ENCODE measurements around the gene TMEM185B. TPM values are rescaled to one million over a fixed set of nuclear protein-coding genes. Genes with fewer than 3 reads are reported as not detected.
A peak's percentile ranks its signal among the peaks of the same experiment; 100 is the strongest.

Gene TMEM185B
- total and polyA plus RNA-seq, 4 donors: 4.9 to 20.8 (median 12.8) TPM

GRCh38 chr2:120192280-120192679 is 30.9 kb downstream of the TMEM185B start:
- Histone ChIP-seq H3K27ac (ENCODE audit: low read depth in 1 of 2, low read length in 2 of 2) (no peak overlapping the region), H3K27me3 (ENCODE audit: control insufficient read depth in 1 of 2, insufficient read depth in 2 of 2, low read length in 1 of 2) (no peaks in the 10 kb centered on the region), H3K9me3 (ENCODE audit: control insufficient read depth, low read length) (peaks cover 1% of the 10 kb centered on the region), H3K4me1 (ENCODE audit: control insufficient read depth in 1 of 2, insufficient read depth in 2 of 2, low read length in 2 of 2) (no peaks in the 10 kb centered on the region), H3K36me3 (ENCODE audit: control insufficient read depth in 1 of 2, insufficient read depth in 2 of 2, low read length in 1 of 2) (no peaks in the 10 kb centered on the region), H3K4me3 (ENCODE audit: low read length in 2 of 2) (no peak overlapping the region)
- WGBS, 2 donors: 89 to 95% methylated on average over 1 of the region's 1 CpG
- intact Hi-C loops (cut with DNase I): no loop called here
- DNase-seq: no peak
- no peak for ATAC-seq (ENCODE audit: low FRiP score)

GRCh38 chr2:120189189-120189588 is 34.0 kb downstream of the TMEM185B start:
- no peaks in the 10 kb centered on the region for H3K4me1 ChIP-seq (ENCODE audit: control insufficient read depth in 1 of 2, insufficient read depth in 2 of 2, low read length in 2 of 2)
- intact Hi-C loops (cut with DNase I): no loop called here
- H3K27me3 ChIP-seq (ENCODE audit: control insufficient read depth in 1 of 2, insufficient read depth in 2 of 2, low read length in 1 of 2): no peaks in the 10 kb centered on the region
- no peaks in the 10 kb centered on the region for H3K9me3 ChIP-seq (ENCODE audit: control insufficient read depth, low read length)
- no peak overlapping the region for H3K4me3 ChIP-seq (ENCODE audit: low read length in 2 of 2)
- H3K36me3 ChIP-seq (ENCODE audit: control insufficient read depth in 1 of 2, insufficient read depth in 2 of 2, low read length in 1 of 2): no peaks in the 10 kb centered on the region
- no peak for ATAC-seq (ENCODE audit: low FRiP score)
- WGBS, 2 donors: 72 to 96% methylated on average over 1 of the region's 1 CpG
- no peak overlapping the region for H3K27ac ChIP-seq (ENCODE audit: low read depth in 1 of 2, low read length in 2 of 2)
- DNase-seq: no peak

DNA sequence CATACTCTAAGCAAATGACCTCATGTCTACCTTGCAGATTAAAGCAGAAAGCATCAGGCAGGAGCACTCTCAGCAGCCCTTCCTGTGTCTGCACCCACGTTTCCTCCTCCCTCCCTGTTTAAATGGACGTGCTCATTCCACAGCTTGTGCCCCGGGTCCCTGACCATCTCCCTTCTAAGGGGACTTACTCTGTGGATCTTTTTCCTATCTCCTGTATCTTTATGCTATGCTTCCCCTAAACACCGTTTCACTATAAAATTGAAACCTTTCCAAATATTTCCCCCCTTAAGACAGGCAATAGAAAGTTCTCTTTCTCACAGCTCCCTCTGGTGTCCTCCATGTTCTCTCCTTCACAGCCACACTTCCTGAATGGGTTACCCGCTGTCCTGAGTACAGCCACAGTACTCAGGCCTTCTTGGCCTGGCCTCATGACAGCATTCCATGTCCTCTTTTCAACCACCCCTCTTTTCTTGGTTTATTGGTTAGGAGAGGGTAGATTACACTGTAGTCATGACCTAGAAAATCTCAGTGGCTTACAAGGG is 41.1 kb downstream of the TMEM185B start:
- no peaks in the 10 kb centered on the region for H3K9me3 ChIP-seq (ENCODE audit: control insufficient read depth, low read length)

GRCh38 chr2:120180066-120180465 is 43.1 kb downstream of the TMEM185B start:
- H3K9me3 ChIP-seq (ENCODE audit: control insufficient read depth, low read length): no peaks in the 10 kb centered on the region
- H3K4me3 ChIP-seq (ENCODE audit: low read length in 2 of 2): no peak overlapping the region
- ATAC-seq (ENCODE audit: low FRiP score) (no peak), DNase-seq (no peak)
- no peak overlapping the region for H3K27ac ChIP-seq (ENCODE audit: low read depth in 1 of 2, low read length in 2 of 2)
- WGBS, 2 donors: 92 to 96% methylated on average over 3 of the region's 3 CpGs
- intact Hi-C loops (cut with DNase I): no loop called here
- H3K27me3 ChIP-seq (ENCODE audit: control insufficient read depth in 1 of 2, insufficient read depth in 2 of 2, low read length in 1 of 2): no peaks in the 10 kb centered on the region
- no peaks in the 10 kb centered on the region for H3K4me1 ChIP-seq (ENCODE audit: control insufficient read depth in 1 of 2, insufficient read depth in 2 of 2, low read length in 2 of 2)
- H3K36me3 ChIP-seq (ENCODE audit: control insufficient read depth in 1 of 2, insufficient read depth in 2 of 2, low read length in 1 of 2): peaks cover 0 to 2% of the 10 kb centered on the region in 2 donors

More for the DNA sequence above, 41.1 kb downstream of the TMEM185B start:
- no peaks in the 10 kb centered on the region for H3K27me3 ChIP-seq (ENCODE audit: control insufficient read depth in 1 of 2, insufficient read depth in 2 of 2, low read length in 1 of 2)
- WGBS, 2 donors: 67 to 77% methylated on average over 5 of the region's 5 CpGs
- intact Hi-C loops (cut with DNase I): no loop called here
- no peaks in the 10 kb centered on the region for H3K4me1 ChIP-seq (ENCODE audit: control insufficient read depth in 1 of 2, insufficient read depth in 2 of 2, low read length in 2 of 2)
- peaks cover 0 to 2% of the 10 kb centered on the region in 2 donors for H3K36me3 ChIP-seq (ENCODE audit: control insufficient read depth in 1 of 2, insufficient read depth in 2 of 2, low read length in 1 of 2)
- no peak overlapping the region for H3K4me3 ChIP-seq (ENCODE audit: low read length in 2 of 2)
- H3K27ac ChIP-seq (ENCODE audit: low read depth in 1 of 2, low read length in 2 of 2): no peak overlapping the region
- DNase-seq: no peak
- no peak for ATAC-seq (ENCODE audit: low FRiP score)

DNA sequence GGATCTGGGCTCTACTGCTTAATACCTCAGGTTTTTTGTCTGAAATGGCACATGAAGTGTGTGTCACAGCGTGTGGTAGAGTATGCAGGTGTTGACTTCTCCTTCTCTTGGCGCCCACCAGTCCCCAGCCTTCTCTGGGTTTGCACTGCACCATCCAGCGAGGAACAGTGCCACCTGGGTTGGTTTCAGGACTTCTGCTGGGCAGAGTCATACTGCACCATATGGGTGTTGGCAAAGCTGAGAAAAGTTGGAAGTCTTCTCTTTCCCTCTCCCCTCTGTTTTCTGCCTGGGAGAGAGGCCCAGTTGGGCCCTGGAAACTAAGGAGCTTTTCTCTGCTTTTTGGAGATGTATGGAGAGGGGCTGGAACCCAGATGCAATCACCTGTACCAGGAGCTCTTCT is 43.8 kb downstream of the TMEM185B start:
- Histone ChIP-seq H3K4me1 (ENCODE audit: control insufficient read depth in 1 of 2, insufficient read depth in 2 of 2, low read length in 2 of 2) (no peaks in the 10 kb centered on the region), H3K27ac (ENCODE audit: low read depth in 1 of 2, low read length in 2 of 2) (no peak overlapping the region), H3K36me3 (ENCODE audit: control insufficient read depth in 1 of 2, insufficient read depth in 2 of 2, low read length in 1 of 2) (peaks cover 0 to 2% of the 10 kb centered on the region in 2 donors), H3K27me3 (ENCODE audit: control insufficient read depth in 1 of 2, insufficient read depth in 2 of 2, low read length in 1 of 2) (no peaks in the 10 kb centered on the region), H3K4me3 (ENCODE audit: low read length in 2 of 2) (no peak overlapping the region), H3K9me3 (ENCODE audit: control insufficient read depth, low read length) (no peaks in the 10 kb centered on the region)
- 87% methylated on average over 3 of the region's 3 CpGs for WGBS, 2 donors
- DNase-seq (no peak), ATAC-seq (ENCODE audit: low FRiP score) (no peak)
- intact Hi-C loops (cut with DNase I): loop anchor here in 1 of 2 donors (5.0 kb wide), 1 partner anchor 427 kb away; no protein-coding TSS in a partner anchor

DNA sequence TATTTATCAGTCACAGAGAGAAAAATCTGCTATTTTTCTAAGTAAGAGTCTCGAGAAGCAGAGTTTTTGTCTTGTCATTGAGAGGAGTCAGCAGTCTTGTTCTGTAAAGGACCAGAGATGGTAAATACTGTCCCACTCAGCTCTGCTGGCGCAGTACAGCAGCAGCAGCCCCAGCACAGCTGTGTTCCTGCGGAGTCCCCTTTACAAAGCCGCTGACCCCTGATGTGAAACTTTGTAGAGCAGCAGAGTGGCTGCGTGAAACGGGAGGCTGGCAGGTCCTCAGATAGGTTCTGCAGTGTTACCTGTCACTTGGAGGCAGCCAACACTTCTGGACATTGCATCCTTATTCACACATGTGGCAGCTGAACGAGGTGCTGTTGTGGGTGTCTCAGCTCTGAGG is 45.2 kb downstream of the TMEM185B start:
- 89 to 90% methylated on average over 7 of the region's 7 CpGs for WGBS, 2 donors
- H3K27me3 ChIP-seq (ENCODE audit: control insufficient read depth in 1 of 2, insufficient read depth in 2 of 2, low read length in 1 of 2): no peaks in the 10 kb centered on the region
- no peak for ATAC-seq (ENCODE audit: low FRiP score)

GRCh38 chr2:120177001-120177621 is 46.1 kb downstream of the TMEM185B start:
- H3K9me3 ChIP-seq (ENCODE audit: control insufficient read depth, low read length): no peaks in the 10 kb centered on the region
- H3K27ac ChIP-seq (ENCODE audit: low read depth in 1 of 2, low read length in 2 of 2): no peak overlapping the region
- 71 to 72% methylated on average over 15 of the region's 15 CpGs for WGBS, 2 donors
- H3K27me3 ChIP-seq (ENCODE audit: control insufficient read depth in 1 of 2, insufficient read depth in 2 of 2, low read length in 1 of 2): no peaks in the 10 kb centered on the region
- H3K36me3 ChIP-seq (ENCODE audit: control insufficient read depth in 1 of 2, insufficient read depth in 2 of 2, low read length in 1 of 2): peaks cover 0 to 2% of the 10 kb centered on the region in 2 donors
- ATAC-seq (ENCODE audit: low FRiP score) (peak; percentile 55), DNase-seq (peak; percentile 64 to 76)
- H3K4me1 ChIP-seq (ENCODE audit: control insufficient read depth in 1 of 2, insufficient read depth in 2 of 2, low read length in 2 of 2): no peaks in the 10 kb centered on the region
- H3K4me3 ChIP-seq (ENCODE audit: low read length in 2 of 2): no peak overlapping the region
- intact Hi-C loops (cut with DNase I): loop anchor here in 1 of 2 donors (2.0 to 5.0 kb wide), 2 partner anchors 425 to 474 kb away; no protein-coding TSS in a partner anchor

More for the DNA sequence above, 45.2 kb downstream of the TMEM185B start:
- H3K27ac ChIP-seq (ENCODE audit: low read depth in 1 of 2, low read length in 2 of 2): no peak overlapping the region
- no peak for DNase-seq
- H3K9me3 ChIP-seq (ENCODE audit: control insufficient read depth, low read length): no peaks in the 10 kb centered on the region
- peaks cover 0 to 2% of the 10 kb centered on the region in 2 donors for H3K36me3 ChIP-seq (ENCODE audit: control insufficient read depth in 1 of 2, insufficient read depth in 2 of 2, low read length in 1 of 2)
- no peak overlapping the region for H3K4me3 ChIP-seq (ENCODE audit: low read length in 2 of 2)
- intact Hi-C loops (cut with DNase I): loop anchor here in 1 of 2 donors (2.0 to 5.0 kb wide), 2 partner anchors 426 to 475 kb away; no protein-coding TSS in a partner anchor
- H3K4me1 ChIP-seq (ENCODE audit: control insufficient read depth in 1 of 2, insufficient read depth in 2 of 2, low read length in 2 of 2): no peaks in the 10 kb centered on the region

DNA sequence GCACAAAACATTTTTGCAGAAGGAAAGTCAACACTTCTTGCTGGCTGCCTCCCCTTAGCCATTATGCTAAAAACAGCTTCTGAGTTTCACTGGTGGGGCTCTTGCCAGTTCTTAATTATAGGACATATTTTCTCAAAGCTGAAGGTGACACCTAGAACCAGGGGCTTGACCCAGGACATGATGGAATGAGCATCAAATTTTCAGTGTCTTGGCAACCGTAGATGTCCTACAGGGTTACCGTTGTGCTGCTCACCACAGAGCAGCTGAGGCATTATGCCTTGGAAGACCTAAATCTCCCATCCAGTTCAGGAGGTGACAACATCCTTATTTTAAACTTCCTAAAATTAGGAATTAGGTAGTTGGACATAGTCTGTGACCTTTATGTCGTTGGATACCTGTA is 46.7 kb downstream of the TMEM185B start:
- no peak overlapping the region for H3K27ac ChIP-seq (ENCODE audit: low read depth in 1 of 2, low read length in 2 of 2)
- 83 to 86% methylated on average over 3 of the region's 3 CpGs for WGBS, 2 donors
- intact Hi-C loops (cut with DNase I): loop anchor here in 1 of 2 donors (2.0 to 5.0 kb wide), 2 partner anchors 424 to 474 kb away; no protein-coding TSS in a partner anchor
- no peaks in the 10 kb centered on the region for H3K4me1 ChIP-seq (ENCODE audit: control insufficient read depth in 1 of 2, insufficient read depth in 2 of 2, low read length in 2 of 2)
- no peaks in the 10 kb centered on the region for H3K27me3 ChIP-seq (ENCODE audit: control insufficient read depth in 1 of 2, insufficient read depth in 2 of 2, low read length in 1 of 2)
- H3K9me3 ChIP-seq (ENCODE audit: control insufficient read depth, low read length): no peaks in the 10 kb centered on the region
- no peak overlapping the region for H3K4me3 ChIP-seq (ENCODE audit: low read length in 2 of 2)
- DNase-seq (no peak), ATAC-seq (ENCODE audit: low FRiP score) (no peak)
- no peaks in the 10 kb centered on the region for H3K36me3 ChIP-seq (ENCODE audit: control insufficient read depth in 1 of 2, insufficient read depth in 2 of 2, low read length in 1 of 2)

Data from aorta (tissue), 5 donors.